B cell (primary cell): ENCODE measurements around the gene RBM20. TPM values are rescaled to one million over a fixed set of nuclear protein-coding genes. Genes with fewer than 3 reads are reported as not detected.

ENCODE experiments used
- ATAC-seq: fragments of 200-7000 bp; cut with Tn5 transposase; one replicate; pipeline ENCODE4 v1.10.0; 2021; ENCODE audit warnings: low read depth, mild to moderate bottlenecking, moderate number of reproducible peaks, moderate library complexity
- CTCF ChIA-PET: fragments of 350-600 bp; sonication (Branson Sonifier 250); formaldehyde crosslinking; loops from one replicate; lab custom pipeline; 2021; ENCODE audit warnings: antibody characterized with exemption, inconsistent platforms; lab: Charles Lee
- POLR2A ChIA-PET: fragments of 350-600 bp; sonication (Branson Sonifier 250); formaldehyde crosslinking; loops from one replicate; lab custom pipeline; 2021; ENCODE audit warnings: antibody characterized with exemption; lab: Charles Lee
- DNase-seq: peaks from one replicate; pipeline ENCODE4 v3.0.0; 2013
- H2AFZ ChIP-seq: 2 replicates; pipeline ENCODE4 v1.6.1; 2012; ENCODE audit warnings: mild to moderate bottlenecking, low read depth, low read length; ENCODE audit not compliant: insufficient read depth, poor library complexity, severe bottlenecking
- H3K27ac ChIP-seq, 2 donors: 1 replicate in 1 of 2; 2 replicates in 1 of 2; pipeline ENCODE4 v1.5.1; 2012 to 2013; ENCODE audit warnings: low read length in 2 of 2, mild to moderate bottlenecking in 2 of 2, moderate library complexity in 1 of 2
- H3K27me3 ChIP-seq, 4 experiments: fragments of 200-600 bp in 1 of 4; sonication (generic) in 1 of 4; replicated peaks in 1 of 4; 1 replicate in 2 of 4; 2 replicates in 2 of 4; pipeline versions ENCODE4 v1.6.1 to v1.7.0; 2013 to 2016; ENCODE audit warnings: low read length in 3 of 4, mild to moderate bottlenecking in 2 of 4, mixed read lengths in 1 of 4, moderate library complexity in 1 of 4; ENCODE audit not compliant: insufficient read depth in 4 of 4, control insufficient read depth in 3 of 4; ENCODE audit errors: control extremely low read depth in 1 of 4
- H3K36me3 ChIP-seq, 2 experiments: replicated peaks in 1 of 2; 1 replicate in 1 of 2; 2 replicates in 1 of 2; pipeline versions ENCODE4 v1.6.1 to v1.7.1; 2013; ENCODE audit warnings: low read length in 1 of 2; ENCODE audit not compliant: insufficient read depth in 2 of 2, control insufficient read depth in 1 of 2; ENCODE audit errors: control extremely low read depth in 1 of 2, extremely low read depth in 1 of 2
- H3K4me1 ChIP-seq, 2 donors: fragments of 200-600 bp in 1 of 2; sonication (generic) in 1 of 2; 1 replicate in 1 of 2; 2 replicates in 1 of 2; pipeline versions ENCODE4 v1.5.1 to v1.6.1; 2013 to 2017; ENCODE audit warnings: low read length in 2 of 2; ENCODE audit not compliant: control insufficient read depth in 2 of 2, insufficient read depth in 2 of 2
- H3K4me2 ChIP-seq: replicated peaks from 2 replicates; pipeline ENCODE3; 2012; ENCODE audit warnings: mild to moderate bottlenecking, low read depth, low read length; ENCODE audit not compliant: poor library complexity, severe bottlenecking
- H3K4me3 ChIP-seq, 5 experiments: fragments of 200-600 bp in 1 of 5; sonication (generic) in 1 of 5; 1 replicate in 3 of 5; 2 replicates in 2 of 5; pipeline versions ENCODE4 v1.5.1 to v1.7.0; 2011 to 2016; ENCODE audit warnings: low read length in 4 of 5, mild to moderate bottlenecking in 4 of 5, low read depth in 2 of 5, control low read depth in 1 of 5, moderate library complexity in 1 of 5; ENCODE audit not compliant: insufficient read depth in 1 of 5; ENCODE audit errors: control extremely low read depth in 1 of 5, extremely low read depth in 1 of 5
- H3K79me2 ChIP-seq: fragments of 200-600 bp; sonication (generic); one replicate; pipeline ENCODE4 v1.6.0; 2016; ENCODE audit warnings: low read length; ENCODE audit not compliant: control insufficient read depth, insufficient read depth
- H3K9ac ChIP-seq: fragments of 200-600 bp; sonication (generic); 2 replicates; pipeline ENCODE4 v1.6.1; 2017; ENCODE audit warnings: mild to moderate bottlenecking, low read length, moderate library complexity
- H3K9me3 ChIP-seq, 3 donors: one replicate each; pipeline versions ENCODE4 v1.6.1 to v1.7.1; 2013; ENCODE audit warnings: low read length in 2 of 3; ENCODE audit not compliant: control insufficient read depth in 2 of 3, insufficient read depth in 1 of 3; ENCODE audit errors: control extremely low read depth in 1 of 3
- H4K20me1 ChIP-seq: 2 replicates; pipeline ENCODE4 v1.6.0; 2012; ENCODE audit warnings: mild to moderate bottlenecking, low read length; ENCODE audit not compliant: insufficient read depth, control insufficient read depth, poor library complexity, severe bottlenecking
- H3K27ac Mint-ChIP-seq: one replicate; pipeline ENCODE4 v1.8.0; 2021; ENCODE audit warnings: mixed read lengths
- H3K27me3 Mint-ChIP-seq: one replicate; pipeline ENCODE4 v1.8.0; 2021; ENCODE audit warnings: mixed read lengths
- H3K4me1 Mint-ChIP-seq: one replicate; pipeline ENCODE4 v1.8.0; 2021; ENCODE audit warnings: mixed read lengths
- H3K4me3 Mint-ChIP-seq: one replicate; pipeline ENCODE4 v1.8.0; 2021; ENCODE audit warnings: mixed read lengths
- H3K9me3 Mint-ChIP-seq: one replicate; pipeline ENCODE4 v1.8.0; 2022; ENCODE audit warnings: mixed read lengths; ENCODE audit not compliant: insufficient read depth
- EZH2 ChIP-seq: IDR thresholded peaks from 2 replicates; pipeline ENCODE4 v1.6.1; 2012; ENCODE audit warnings: borderline replicate concordance, low read depth, mild to moderate bottlenecking, moderate library complexity, low read length; ENCODE audit not compliant: insufficient read depth, poor library complexity, severe bottlenecking
- whole genome bisulfite sequencing: methylation state at CpG from one replicate; pipeline ENCODE4 v1.1.5; 2013; ENCODE audit warnings: missing lambda C conversion rate; ENCODE audit not compliant: insufficient coverage; 5-methylcytosine and 5-hydroxymethylcytosine counted together
- intact Hi-C: fragments of 100-400 bp; cut with micrococcal nuclease; formaldehyde crosslinking; loops from one replicate; pipeline ENCODE4 v1.10.0; 2022
- polyA plus RNA-seq: library from polyadenylated mRNA; depleted of rRNA; stranded (reverse); fragments of >200 nt; gene quantifications from 2 replicates; pipeline ENCODE4 v1.2.3, GENCODE V29; 2012
- total RNA-seq, 2 donors: library from RNA; stranded (reverse); fragments of 120-200 nt in 1 of 2; gene quantifications; 1 replicate in 1 of 2; 2 replicates in 1 of 2; pipeline versions ENCODE4 v1.2.3 to v1.2.4, GENCODE V29; 2013 to 2022
- TF ChIP-seq, protein P1 (sequence below): fragments of 200-600 bp; IDR thresholded peaks from one replicate; pipeline ENCODE4 v1.8.0; 2022; ENCODE audit warnings: antibody characterized with exemption, mild to moderate bottlenecking

RBM20 gene
- total and polyA plus RNA-seq, 2 donors (not counting 1 experiment from before 2014, with no cell fraction given), result not detected

GRCh38 chr10:110636932-110637557 lies 7.1 kb upstream of the RBM20 start:
- no peak overlapping the region for H3K4me3 Mint-ChIP-seq
- CTCF ChIA-PET, result no interaction called here
- peaks cover 43% of the 10 kb centered on the region for H3K27me3 Mint-ChIP-seq
- peaks cover 0 to 34% (median 14%) of the 10 kb centered on the region in 4 experiments for H3K27me3 ChIP-seq
- H3K4me1 ChIP-seq, result peaks cover 2 to 4% of the 10 kb centered on the region in 2 donors
- 70% methylated on average over 5 of the region's 6 CpGs for WGBS
- H3K36me3 ChIP-seq, result no peaks in the 10 kb centered on the region
- ATAC-seq (no peak), DNase-seq (no peak)
- no peaks in the 10 kb centered on the region for H3K9me3 ChIP-seq
- H3K79me2 ChIP-seq, result no peaks in the 10 kb centered on the region
- peaks cover 8% of the 10 kb centered on the region for H3K4me1 Mint-ChIP-seq
- H3K4me2 ChIP-seq, result no peak overlapping the region
- POLR2A ChIA-PET, result no interaction called here
- H3K9me3 Mint-ChIP-seq, result no peaks in the 10 kb centered on the region
- no peak overlapping the region for H3K9ac ChIP-seq
- no peak overlapping the region for H3K4me3 ChIP-seq
- intact Hi-C loops, result no loop called here
- H2AFZ ChIP-seq, result no peak overlapping the region
- no peaks in the 10 kb centered on the region for H4K20me1 ChIP-seq
- H3K27ac Mint-ChIP-seq, result no peak overlapping the region
- no peak for TF ChIP-seq EZH2
- TF ChIP-seq, protein P1, sequence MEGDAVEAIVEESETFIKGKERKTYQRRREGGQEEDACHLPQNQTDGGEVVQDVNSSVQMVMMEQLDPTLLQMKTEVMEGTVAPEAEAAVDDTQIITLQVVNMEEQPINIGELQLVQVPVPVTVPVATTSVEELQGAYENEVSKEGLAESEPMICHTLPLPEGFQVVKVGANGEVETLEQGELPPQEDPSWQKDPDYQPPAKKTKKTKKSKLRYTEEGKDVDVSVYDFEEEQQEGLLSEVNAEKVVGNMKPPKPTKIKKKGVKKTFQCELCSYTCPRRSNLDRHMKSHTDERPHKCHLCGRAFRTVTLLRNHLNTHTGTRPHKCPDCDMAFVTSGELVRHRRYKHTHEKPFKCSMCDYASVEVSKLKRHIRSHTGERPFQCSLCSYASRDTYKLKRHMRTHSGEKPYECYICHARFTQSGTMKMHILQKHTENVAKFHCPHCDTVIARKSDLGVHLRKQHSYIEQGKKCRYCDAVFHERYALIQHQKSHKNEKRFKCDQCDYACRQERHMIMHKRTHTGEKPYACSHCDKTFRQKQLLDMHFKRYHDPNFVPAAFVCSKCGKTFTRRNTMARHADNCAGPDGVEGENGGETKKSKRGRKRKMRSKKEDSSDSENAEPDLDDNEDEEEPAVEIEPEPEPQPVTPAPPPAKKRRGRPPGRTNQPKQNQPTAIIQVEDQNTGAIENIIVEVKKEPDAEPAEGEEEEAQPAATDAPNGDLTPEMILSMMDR, result no peak
- no peak overlapping the region for H3K27ac ChIP-seq

GRCh38 chr10:110637558-110638053 lies 6.5 kb upstream of the RBM20 start:
- H3K27me3 Mint-ChIP-seq, result peaks cover 49% of the 10 kb centered on the region
- H2AFZ ChIP-seq, result no peak overlapping the region

More at GRCh38 chr10:110637558-110638053, 6.5 kb upstream of the RBM20 start:
- no peaks in the 10 kb centered on the region for H4K20me1 ChIP-seq
- no peak overlapping the region for H3K4me3 ChIP-seq
- H3K9me3 ChIP-seq, result no peaks in the 10 kb centered on the region
- DNase-seq (no peak), ATAC-seq (no peak)
- ChIA-PET POLR2A (no interaction called here), CTCF (no interaction called here)
- peaks cover 0 to 40% (median 19%) of the 10 kb centered on the region in 4 experiments for H3K27me3 ChIP-seq
- H3K9me3 Mint-ChIP-seq, result no peaks in the 10 kb centered on the region
- H3K27ac Mint-ChIP-seq, result no peak overlapping the region
- no peak overlapping the region for H3K27ac ChIP-seq
- H3K4me1 ChIP-seq, result peaks cover 2 to 4% of the 10 kb centered on the region in 2 donors
- TF ChIP-seq, protein P1, result no peak
- no peak for TF ChIP-seq EZH2
- 74% methylated on average over 7 of the region's 10 CpGs for WGBS
- H3K4me3 Mint-ChIP-seq, result no peak overlapping the region
- intact Hi-C loops, result no loop called here
- no peak overlapping the region for H3K9ac ChIP-seq
- H3K4me1 Mint-ChIP-seq, result peaks cover 13% of the 10 kb centered on the region
- H3K36me3 ChIP-seq, result no peaks in the 10 kb centered on the region
- H3K4me2 ChIP-seq, result no peak overlapping the region
- no peaks in the 10 kb centered on the region for H3K79me2 ChIP-seq
